NB4 (cell line): Measurements from ENCODE around the gene MPDZ.

Experiments
- MYC ChIP-seq: IDR thresholded peaks from 2 replicates; pipeline ENCODE4 v1.6.1; 2011; ENCODE audit warnings: low read depth, low read length
- POLR2A ChIP-seq: IDR thresholded peaks from 2 replicates; pipeline ENCODE4 v1.6.1; 2011; ENCODE audit warnings: mild to moderate bottlenecking; ENCODE audit not compliant: insufficient read length; ENCODE audit errors: extremely low read depth
- TF ChIP-seq, protein P1 (sequence below): IDR thresholded peaks from one replicate; pipeline ENCODE4 v1.5.1; 2012; ENCODE audit warnings: low read depth, low read length

GRCh38 chr9:13292158-13292557, 12.7 kb upstream of the MPDZ start:
- TF ChIP-seq, protein P1, sequence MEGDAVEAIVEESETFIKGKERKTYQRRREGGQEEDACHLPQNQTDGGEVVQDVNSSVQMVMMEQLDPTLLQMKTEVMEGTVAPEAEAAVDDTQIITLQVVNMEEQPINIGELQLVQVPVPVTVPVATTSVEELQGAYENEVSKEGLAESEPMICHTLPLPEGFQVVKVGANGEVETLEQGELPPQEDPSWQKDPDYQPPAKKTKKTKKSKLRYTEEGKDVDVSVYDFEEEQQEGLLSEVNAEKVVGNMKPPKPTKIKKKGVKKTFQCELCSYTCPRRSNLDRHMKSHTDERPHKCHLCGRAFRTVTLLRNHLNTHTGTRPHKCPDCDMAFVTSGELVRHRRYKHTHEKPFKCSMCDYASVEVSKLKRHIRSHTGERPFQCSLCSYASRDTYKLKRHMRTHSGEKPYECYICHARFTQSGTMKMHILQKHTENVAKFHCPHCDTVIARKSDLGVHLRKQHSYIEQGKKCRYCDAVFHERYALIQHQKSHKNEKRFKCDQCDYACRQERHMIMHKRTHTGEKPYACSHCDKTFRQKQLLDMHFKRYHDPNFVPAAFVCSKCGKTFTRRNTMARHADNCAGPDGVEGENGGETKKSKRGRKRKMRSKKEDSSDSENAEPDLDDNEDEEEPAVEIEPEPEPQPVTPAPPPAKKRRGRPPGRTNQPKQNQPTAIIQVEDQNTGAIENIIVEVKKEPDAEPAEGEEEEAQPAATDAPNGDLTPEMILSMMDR, result no peak
- no peak for TF ChIP-seq POLR2A
- TF ChIP-seq MYC, result no peak
